ENCODE results near the gene KRTAP5-4. TPM values are rescaled to one million over a fixed set of nuclear protein-coding genes. Genes with fewer than 3 reads are reported as not detected.

Gene KRTAP5-4
- total RNA-seq, 4 donors from 2014 or later, result not detected

GRCh38 chr11:1628506-1629325, 6.8 kb upstream of the KRTAP5-4 start:
- no peaks in the 10 kb centered on the region for H3K9me3 ChIP-seq
- TF ChIP-seq POLR2A (IDR thresholded peaks at IDR 0.05), result no peak
- TF ChIP-seq CTCF (IDR thresholded peaks at IDR 0.05), result peak; percentile 70 to 93 (median 76)
- H3K36me3 ChIP-seq, result no peaks in the 10 kb centered on the region
- WGBS, 2 donors, result 44 to 46% methylated on average over 9 to 18 of the region's 35 CpGs
- no peak for DNase-seq
- peaks cover 0 to 91% (median 3%) of the 10 kb centered on the region in 4 donors for H3K27me3 ChIP-seq
- H3K27ac ChIP-seq, result no peak overlapping the region
- no peak overlapping the region for H3K4me3 ChIP-seq
- H3K4me1 ChIP-seq, result peaks cover 0 to 5% (median 4%) of the 10 kb centered on the region in 3 donors
- intact Hi-C loops (cut with DNase I), result no loop called here

- no peak overlapping the region for H3K27ac ChIP-seq
- DNase-seq, result no peak
- H3K4me3 ChIP-seq, result no peak overlapping the region
- no peaks in the 10 kb centered on the region for H3K9me3 ChIP-seq
- TF ChIP-seq POLR2A (IDR thresholded peaks at IDR 0.05), result no peak
- no peak for TF ChIP-seq CTCF (IDR thresholded peaks at IDR 0.05)
- H3K27me3 ChIP-seq, result peaks cover 0 to 87% (median 3%) of the 10 kb centered on the region in 4 donors
- H3K36me3 ChIP-seq, result no peaks in the 10 kb centered on the region
- 54 to 77% methylated on average over 12 of the region's 13 CpGs for WGBS, 2 donors
- intact Hi-C loops (cut with DNase I), result no loop called here
- peaks cover 0 to 5% (median 4%) of the 10 kb centered on the region in 3 donors for H3K4me1 ChIP-seq
These were observed 3.6 kb upstream of the KRTAP5-4 start for GRCh38 chr11:1625541-1625940.

- 68 to 76% methylated on average over 14 to 16 of the region's 16 CpGs for WGBS, 2 donors
- Histone ChIP-seq H3K36me3 (no peaks in the 10 kb centered on the region), H3K4me1 (peaks cover 0 to 5% (median 4%) of the 10 kb centered on the region in 3 donors), H3K27ac (no peak overlapping the region), H3K27me3 (peaks cover 0 to 81% (median 3%) of the 10 kb centered on the region in 4 donors), H3K4me3 (no peak overlapping the region), H3K9me3 (no peaks in the 10 kb centered on the region)
- intact Hi-C loops (cut with DNase I), result no loop called here
- no peak for TF ChIP-seq CTCF (IDR thresholded peaks at IDR 0.05)
- no peak for TF ChIP-seq POLR2A (IDR thresholded peaks at IDR 0.05)
- no peak for DNase-seq
These were observed 2.7 kb upstream of the KRTAP5-4 start for GRCh38 chr11:1624621-1625020.

GRCh38 chr11:1623716-1624115, 1.8 kb upstream of the KRTAP5-4 start:
- no peaks in the 10 kb centered on the region for H3K36me3 ChIP-seq
- H3K9me3 ChIP-seq, result no peaks in the 10 kb centered on the region
- no peak overlapping the region for H3K27ac ChIP-seq
- H3K4me1 ChIP-seq, result peaks cover 0 to 2% (median 0%) of the 10 kb centered on the region in 3 donors
- intact Hi-C loops (cut with DNase I), result no loop called here
- no peak overlapping the region for H3K4me3 ChIP-seq
- TF ChIP-seq POLR2A (IDR thresholded peaks at IDR 0.05) (no peak), CTCF (IDR thresholded peaks at IDR 0.05) (no peak)
- H3K27me3 ChIP-seq, result peaks cover 0 to 80% (median 3%) of the 10 kb centered on the region in 4 donors
- no peak for DNase-seq
- WGBS, 2 donors, result 91% methylated on average over 5 of the region's 9 CpGs; no CpG with 5 or more reads in 1 of the 2 donors

GRCh38 chr11:1619449-1619848, 2.5 kb downstream of the KRTAP5-4 start:
- 59 to 61% methylated on average over 6 to 10 of the region's 10 CpGs for WGBS, 2 donors

More at GRCh38 chr11:1619449-1619848, 2.5 kb downstream of the KRTAP5-4 start:
- intact Hi-C loops (cut with DNase I), result no loop called here
- no peak for TF ChIP-seq POLR2A (IDR thresholded peaks at IDR 0.05)
- no peak overlapping the region for H3K27ac ChIP-seq
- no peaks in the 10 kb centered on the region for H3K4me1 ChIP-seq
- H3K36me3 ChIP-seq, result no peaks in the 10 kb centered on the region
- no peak overlapping the region for H3K4me3 ChIP-seq
- no peak for DNase-seq
- H3K9me3 ChIP-seq, result no peaks in the 10 kb centered on the region
- peaks cover 0 to 74% (median 0%) of the 10 kb centered on the region in 4 donors for H3K27me3 ChIP-seq

All from esophagus squamous epithelium (tissue), 5 donors.